Globus pallidus (tissue), 1 donor: ENCODE results near the gene CDC42SE2.
A peak's percentile ranks its signal among the peaks of the same experiment; 100 is the strongest.

Experiments
- DNase-seq: peaks from one replicate; pipeline ENCODE4 v3.0.0-alpha.2; 2015; ENCODE audit warnings: low spot score

Gene CDC42SE2, protein sequence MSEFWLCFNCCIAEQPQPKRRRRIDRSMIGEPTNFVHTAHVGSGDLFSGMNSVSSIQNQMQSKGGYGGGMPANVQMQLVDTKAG

DNA sequence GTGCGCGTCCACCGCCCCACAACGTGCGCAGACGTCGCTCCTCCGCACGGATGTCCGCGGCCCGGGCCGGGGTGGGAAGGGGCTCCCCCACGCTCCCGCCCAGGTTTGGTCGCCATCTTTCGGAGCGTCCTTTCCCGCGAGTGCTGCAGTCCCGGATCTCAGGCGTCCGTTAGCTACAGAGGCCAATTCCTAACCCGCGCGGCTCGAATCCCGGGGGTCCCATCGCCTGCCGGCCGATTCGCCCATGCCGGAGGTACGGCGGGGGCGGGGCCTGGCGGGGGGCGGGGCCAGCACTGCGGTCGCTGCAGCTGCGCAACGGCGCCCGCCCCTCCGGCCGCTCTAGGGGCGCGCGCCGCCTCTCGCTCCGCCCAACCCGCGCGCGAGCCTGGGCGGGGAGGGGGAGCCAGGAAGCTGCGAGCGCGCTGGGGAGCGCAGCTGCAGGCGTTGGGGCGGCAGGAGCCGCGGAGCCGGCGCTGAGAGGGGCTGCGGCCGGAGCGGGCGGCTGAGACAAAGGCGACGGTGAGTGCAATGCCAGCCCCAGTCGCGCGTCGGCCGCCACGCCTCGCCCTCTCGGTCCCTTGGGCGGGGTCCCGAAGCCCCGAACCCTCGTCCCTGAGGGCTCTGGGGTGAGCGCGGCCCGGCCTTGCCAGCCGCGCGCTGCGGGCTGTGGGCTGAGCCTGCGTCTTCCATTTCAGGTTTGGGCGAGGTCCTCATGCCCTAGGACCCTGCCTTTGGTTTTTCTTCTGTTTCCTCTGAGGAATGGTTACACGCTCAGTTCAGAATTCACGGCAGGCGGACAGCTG lies at the start of gene CDC42SE2:
TSS of gene CDC42SE2 (plus strand) at position 406 of the 803 bp plus-strand sequence. CDS start 95,441 bp downstream, outside the sequence.
- peak; percentile 91 for DNase-seq

- no peak for DNase-seq
Observed at GRCh38 chr5:131214609-131215227, 49.1 kb upstream of the CDC42SE2 start.

DNA sequence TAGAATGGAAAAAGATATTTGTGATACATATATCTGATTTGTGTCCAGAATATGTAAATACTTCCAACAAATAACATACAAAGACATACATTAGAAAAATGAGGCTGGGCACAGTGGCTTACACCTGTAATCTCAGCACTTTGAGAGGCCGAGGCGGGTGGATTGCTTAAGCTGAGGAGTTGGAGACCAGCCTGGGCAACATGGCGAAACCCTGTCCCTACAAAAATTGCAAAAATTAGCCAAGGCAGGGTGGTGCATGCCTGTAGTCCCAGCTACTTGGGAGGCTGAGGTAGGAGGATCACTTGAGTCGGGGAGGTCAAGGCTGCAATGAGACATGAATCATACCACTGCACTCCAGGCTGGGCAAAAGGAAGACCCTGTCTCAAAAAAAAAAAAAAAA lies 46.1 kb upstream of the CDC42SE2 start:
- no peak for DNase-seq

DNA sequence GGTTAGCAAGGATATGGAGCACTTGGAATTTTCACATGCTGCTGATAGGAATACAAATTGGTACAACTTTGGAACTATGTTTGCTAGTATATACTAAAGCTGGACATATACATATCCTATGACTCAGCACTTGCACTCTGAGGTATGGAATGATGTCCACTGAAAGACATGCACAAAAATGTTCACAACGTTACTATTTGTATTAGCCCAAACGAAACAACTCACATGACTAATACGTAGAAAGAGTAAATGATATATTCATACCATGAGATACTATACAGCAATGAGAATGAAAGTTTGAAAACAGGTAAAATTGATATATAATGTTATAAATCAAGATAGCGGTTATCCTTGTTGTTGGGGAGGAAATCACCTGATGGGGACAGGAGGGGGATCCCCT lies 45.5 kb upstream of the CDC42SE2 start:
- DNase-seq: no peak

DNA sequence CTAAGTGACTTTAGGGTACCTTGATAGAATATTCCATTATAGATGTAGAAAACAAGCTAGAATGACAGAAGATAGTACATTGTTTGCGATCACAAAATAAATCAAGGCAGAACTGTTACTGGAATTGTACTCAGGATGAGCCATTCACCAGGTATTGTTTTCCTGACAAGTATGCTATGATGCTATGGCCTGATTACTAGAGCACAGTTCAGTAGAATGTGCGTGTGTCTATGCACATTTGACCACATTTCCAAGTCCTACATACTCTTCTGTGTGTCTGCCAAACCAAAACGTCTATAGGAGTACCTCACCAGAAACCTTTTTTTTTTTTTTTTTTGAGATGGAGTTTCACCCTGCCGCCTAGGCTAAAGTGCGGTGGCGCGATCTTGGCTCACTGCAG lies 43.3 kb upstream of the CDC42SE2 start:
- no peak for DNase-seq

DNA sequence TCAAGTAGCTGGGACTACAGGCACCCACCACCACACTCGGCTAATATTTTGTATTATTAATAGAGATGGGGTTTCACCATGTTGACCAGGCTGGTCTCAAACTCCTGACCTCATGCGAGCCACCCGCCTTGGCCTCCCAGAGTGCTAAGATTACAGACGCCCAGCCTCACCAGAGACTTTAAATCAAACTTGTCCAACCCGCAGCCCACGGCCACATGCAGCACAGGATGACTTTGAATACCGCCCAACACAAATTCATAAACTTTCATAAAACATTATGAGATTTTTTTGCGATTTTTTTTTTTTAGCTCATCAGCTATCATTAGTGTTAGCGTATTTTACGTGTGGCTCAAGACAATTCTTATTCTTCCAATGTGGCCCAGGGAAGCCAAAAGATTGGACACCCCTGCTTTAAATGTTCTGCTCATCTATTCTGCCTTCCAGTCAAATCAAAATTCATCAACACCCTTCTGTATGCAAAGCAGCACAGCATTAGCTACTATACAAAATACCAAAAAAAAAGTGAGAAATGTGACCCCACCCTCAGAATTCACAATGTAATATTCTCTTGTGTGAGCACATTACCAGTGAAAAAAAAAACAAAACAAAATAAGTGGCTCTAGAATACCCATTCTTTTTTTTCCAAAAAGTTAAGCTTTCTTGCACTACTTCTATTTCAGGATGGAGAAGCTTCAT lies 42.7 kb upstream of the CDC42SE2 start:
- no peak for DNase-seq

DNA sequence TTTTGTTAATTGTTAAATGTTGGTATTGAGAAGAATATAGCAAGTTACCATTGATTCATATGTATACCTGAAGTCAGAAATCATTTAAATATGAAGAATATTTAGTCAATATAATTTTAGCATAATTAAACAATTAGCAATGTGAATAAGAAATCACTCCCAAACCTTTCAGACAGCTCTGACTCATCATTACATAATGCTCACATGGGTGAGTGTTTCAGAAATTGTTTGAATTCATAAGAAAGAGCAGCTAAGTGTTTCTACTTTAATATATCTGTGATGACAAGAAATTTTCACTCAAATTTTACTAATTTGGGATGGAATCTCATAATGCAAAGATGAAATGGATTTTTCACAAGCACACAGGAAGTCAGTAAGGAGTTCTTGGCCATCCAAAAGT lies 42.0 kb upstream of the CDC42SE2 start:
- DNase-seq: no peak

GRCh38 chr5:131222731-131223130 lies 41.1 kb upstream of the CDC42SE2 start:
- DNase-seq: no peak

GRCh38 chr5:131223751-131224386 lies 40.0 kb upstream of the CDC42SE2 start:
- no peak for DNase-seq

DNA sequence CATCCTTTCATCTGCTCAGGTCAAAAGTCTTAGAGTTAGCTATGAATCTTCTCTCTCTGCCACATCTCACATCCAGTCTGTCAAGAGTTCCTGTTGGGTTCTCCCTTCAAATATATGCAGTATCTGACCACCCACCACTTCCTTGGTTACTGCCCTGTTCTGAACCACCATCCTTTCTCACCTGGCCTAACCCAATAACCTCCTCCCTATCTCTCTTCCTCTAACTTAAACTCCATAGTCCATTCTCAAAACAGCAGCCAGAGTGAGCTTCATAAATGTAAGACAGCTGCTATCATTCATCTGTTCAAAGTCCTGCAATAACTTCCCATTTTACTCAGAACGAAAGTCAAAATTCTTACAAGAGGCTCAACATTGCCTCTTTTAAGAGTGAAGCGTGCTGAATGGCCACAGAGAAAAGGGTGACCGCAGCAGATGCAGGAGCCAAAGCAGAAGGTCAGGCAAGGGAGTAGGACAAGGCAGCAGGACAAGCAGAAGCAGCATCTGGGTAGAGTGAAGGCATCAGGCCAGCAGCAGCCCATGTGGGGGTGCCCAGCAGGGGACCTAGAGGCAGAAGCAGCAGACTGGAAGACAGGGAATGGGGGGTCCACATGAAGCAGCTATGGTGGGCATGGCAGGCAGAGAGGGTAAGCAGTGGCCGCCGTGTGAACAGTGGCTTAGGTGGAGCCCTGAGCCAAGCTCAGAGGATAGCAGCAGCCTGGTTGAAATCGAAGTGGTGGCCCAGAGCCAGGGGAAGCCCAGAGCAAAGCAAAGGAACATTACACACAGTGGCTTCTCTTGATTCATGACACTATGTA lies 39.3 kb upstream of the CDC42SE2 start:
- DNase-seq: peak; percentile 47

GRCh38 chr5:131225282-131225974 lies 38.4 kb upstream of the CDC42SE2 start:
- no peak for DNase-seq

DNA sequence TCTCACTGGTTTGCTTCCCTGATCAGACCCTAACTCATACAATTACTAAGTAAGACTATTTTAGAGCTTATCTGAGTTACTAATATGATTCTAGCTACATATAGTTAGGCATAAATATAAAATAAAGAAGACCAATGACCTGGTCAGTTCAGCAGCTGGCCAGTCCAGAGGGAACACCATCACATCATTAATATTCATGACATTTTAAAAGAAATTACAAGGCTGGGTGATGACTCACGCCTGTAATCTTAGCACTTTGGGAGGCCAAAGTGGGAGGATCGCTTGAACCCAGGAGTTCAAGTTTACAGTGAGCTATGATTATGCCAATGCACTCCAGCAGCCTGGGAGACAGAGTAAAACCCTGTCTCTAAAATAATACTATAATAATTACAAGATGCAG lies 37.0 kb upstream of the CDC42SE2 start:
- DNase-seq: no peak

- DNase-seq: no peak
Observed at GRCh38 chr5:131228646-131229045, 35.2 kb upstream of the CDC42SE2 start.

GRCh38 chr5:131229623-131230022 lies 34.2 kb upstream of the CDC42SE2 start:
- DNase-seq: no peak

- peak; percentile 62 for DNase-seq
Observed at GRCh38 chr5:131230406-131230805, 33.4 kb upstream of the CDC42SE2 start.

DNA sequence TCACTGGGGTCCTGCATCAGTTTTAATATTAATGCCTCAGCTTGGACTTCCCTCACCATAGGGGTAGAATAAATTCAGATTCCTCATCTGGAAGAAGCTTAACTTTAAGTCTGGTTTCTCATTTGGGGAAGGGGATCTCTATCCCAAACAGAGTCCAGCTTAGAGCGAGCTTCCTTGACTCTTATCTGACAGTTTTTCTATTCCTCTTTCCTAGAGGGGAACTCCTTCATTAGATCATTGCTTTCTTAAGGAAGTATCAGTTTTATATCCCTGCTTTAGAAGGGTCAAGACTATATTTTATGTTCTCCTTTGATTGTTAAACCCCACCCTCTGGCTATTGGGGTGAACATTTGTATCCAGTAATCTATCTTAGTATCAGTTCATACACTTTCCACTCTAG lies 24.2 kb upstream of the CDC42SE2 start:
- no peak for DNase-seq

- no peak for DNase-seq
Observed at GRCh38 chr5:131242728-131243255, 21.1 kb upstream of the CDC42SE2 start.

GRCh38 chr5:131245312-131245711 lies 18.5 kb upstream of the CDC42SE2 start:
- DNase-seq: no peak

- DNase-seq: no peak
Observed at GRCh38 chr5:131245948-131246347, 17.9 kb upstream of the CDC42SE2 start.

DNA sequence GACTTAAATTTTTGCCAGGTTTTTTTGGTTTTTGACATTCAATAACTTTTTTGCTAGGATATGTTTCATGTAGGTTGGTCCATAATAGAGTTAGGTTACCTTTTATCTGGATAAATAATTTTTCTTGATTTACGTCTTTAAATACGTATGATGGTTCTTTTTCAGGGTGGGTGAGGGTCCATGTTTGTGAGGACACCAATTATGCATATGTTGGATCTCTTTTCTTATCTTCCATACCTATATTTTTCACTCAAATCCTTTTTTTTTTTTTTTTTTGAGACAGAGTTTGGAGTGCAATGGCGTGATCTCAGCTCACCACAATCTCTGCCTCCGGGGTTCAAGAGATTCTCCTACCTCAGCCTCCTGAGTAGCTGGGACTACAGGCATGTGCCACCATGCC lies 17.3 kb upstream of the CDC42SE2 start:
- no peak for DNase-seq
